HL-60 (cell line): ENCODE measurements around the gene CDH23.

Source experiments
- DNase-seq, 2 experiments: peaks; one replicate each; pipeline ENCODE4 v3.0.0-alpha.2; 2010 to 2020; ENCODE audit warnings: low read depth in 1 of 2, low spot score in 1 of 2
- H3K27ac ChIP-seq: fragments of 250-450 bp; sonication (Bioruptor Pico); replicated peaks from 2 replicates; pipeline ENCODE4 v1.5.1; 2020; ENCODE audit warnings: mild to moderate bottlenecking, moderate library complexity
- H3K27me3 ChIP-seq: fragments of 250-450 bp; sonication (Bioruptor Pico); 2 replicates; pipeline ENCODE4 v1.5.1; 2021; ENCODE audit warnings: mild to moderate bottlenecking, moderate library complexity; ENCODE audit not compliant: insufficient read depth, poor library complexity, severe bottlenecking
- H3K4me3 ChIP-seq: replicated peaks from 2 replicates; pipeline ENCODE4 v1.5.1; 2011; ENCODE audit warnings: mild to moderate bottlenecking, control low read depth, low read length; ENCODE audit not compliant: insufficient read depth
- GABPA ChIP-seq: IDR thresholded peaks from 2 replicates; pipeline ENCODE4 v1.6.1; 2012; ENCODE audit warnings: low read depth
- POLR2AphosphoS5 ChIP-seq: IDR thresholded peaks from 2 replicates; pipeline ENCODE4 v1.6.1; 2012; ENCODE audit warnings: low read depth
- SPI1 ChIP-seq: IDR thresholded peaks from 2 replicates; pipeline ENCODE4 v1.6.1; 2012; ENCODE audit warnings: low read depth, mild to moderate bottlenecking, borderline replicate concordance
- TF ChIP-seq, protein P1 (sequence below): IDR thresholded peaks from one replicate; pipeline ENCODE4 v1.5.1; 2011; ENCODE audit warnings: low read length, control low read depth, inconsistent platforms; ENCODE audit not compliant: insufficient read depth
- TF ChIP-seq, protein P2 (sequence below): IDR thresholded peaks from 2 replicates; pipeline ENCODE4 v1.6.1; 2012; ENCODE audit warnings: low read depth; ENCODE audit not compliant: insufficient replicate concordance

The CDH23 gene

DNA sequence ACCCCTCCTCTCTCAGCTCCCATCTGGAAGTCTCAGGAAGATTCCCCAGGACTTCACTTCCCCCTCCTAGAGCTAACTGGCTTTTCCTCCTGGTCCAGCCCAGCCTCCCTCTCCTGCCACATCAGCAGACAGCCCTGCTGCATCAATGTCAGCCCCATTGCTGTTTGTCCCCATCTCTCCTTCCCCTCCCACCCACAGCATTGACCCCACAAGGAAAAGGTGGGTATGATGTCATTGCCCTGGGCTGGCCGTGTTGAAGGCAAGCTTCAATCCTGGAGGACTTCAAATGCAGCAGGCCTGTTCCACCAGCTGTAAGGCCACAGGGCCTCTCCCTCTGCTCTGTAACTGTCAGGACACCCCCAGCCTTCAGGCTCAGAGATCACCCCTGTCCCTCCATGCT lies 256.3 kb downstream of the CDH23 start:
- DNase-seq: no peak
- H3K4me3 ChIP-seq: no peak overlapping the region
- no peak for TF ChIP-seq GABPA
- TF ChIP-seq, protein P1, sequence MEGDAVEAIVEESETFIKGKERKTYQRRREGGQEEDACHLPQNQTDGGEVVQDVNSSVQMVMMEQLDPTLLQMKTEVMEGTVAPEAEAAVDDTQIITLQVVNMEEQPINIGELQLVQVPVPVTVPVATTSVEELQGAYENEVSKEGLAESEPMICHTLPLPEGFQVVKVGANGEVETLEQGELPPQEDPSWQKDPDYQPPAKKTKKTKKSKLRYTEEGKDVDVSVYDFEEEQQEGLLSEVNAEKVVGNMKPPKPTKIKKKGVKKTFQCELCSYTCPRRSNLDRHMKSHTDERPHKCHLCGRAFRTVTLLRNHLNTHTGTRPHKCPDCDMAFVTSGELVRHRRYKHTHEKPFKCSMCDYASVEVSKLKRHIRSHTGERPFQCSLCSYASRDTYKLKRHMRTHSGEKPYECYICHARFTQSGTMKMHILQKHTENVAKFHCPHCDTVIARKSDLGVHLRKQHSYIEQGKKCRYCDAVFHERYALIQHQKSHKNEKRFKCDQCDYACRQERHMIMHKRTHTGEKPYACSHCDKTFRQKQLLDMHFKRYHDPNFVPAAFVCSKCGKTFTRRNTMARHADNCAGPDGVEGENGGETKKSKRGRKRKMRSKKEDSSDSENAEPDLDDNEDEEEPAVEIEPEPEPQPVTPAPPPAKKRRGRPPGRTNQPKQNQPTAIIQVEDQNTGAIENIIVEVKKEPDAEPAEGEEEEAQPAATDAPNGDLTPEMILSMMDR: no peak
- TF ChIP-seq POLR2AphosphoS5: no peak
- TF ChIP-seq SPI1: no peak
- TF ChIP-seq, protein P2, sequence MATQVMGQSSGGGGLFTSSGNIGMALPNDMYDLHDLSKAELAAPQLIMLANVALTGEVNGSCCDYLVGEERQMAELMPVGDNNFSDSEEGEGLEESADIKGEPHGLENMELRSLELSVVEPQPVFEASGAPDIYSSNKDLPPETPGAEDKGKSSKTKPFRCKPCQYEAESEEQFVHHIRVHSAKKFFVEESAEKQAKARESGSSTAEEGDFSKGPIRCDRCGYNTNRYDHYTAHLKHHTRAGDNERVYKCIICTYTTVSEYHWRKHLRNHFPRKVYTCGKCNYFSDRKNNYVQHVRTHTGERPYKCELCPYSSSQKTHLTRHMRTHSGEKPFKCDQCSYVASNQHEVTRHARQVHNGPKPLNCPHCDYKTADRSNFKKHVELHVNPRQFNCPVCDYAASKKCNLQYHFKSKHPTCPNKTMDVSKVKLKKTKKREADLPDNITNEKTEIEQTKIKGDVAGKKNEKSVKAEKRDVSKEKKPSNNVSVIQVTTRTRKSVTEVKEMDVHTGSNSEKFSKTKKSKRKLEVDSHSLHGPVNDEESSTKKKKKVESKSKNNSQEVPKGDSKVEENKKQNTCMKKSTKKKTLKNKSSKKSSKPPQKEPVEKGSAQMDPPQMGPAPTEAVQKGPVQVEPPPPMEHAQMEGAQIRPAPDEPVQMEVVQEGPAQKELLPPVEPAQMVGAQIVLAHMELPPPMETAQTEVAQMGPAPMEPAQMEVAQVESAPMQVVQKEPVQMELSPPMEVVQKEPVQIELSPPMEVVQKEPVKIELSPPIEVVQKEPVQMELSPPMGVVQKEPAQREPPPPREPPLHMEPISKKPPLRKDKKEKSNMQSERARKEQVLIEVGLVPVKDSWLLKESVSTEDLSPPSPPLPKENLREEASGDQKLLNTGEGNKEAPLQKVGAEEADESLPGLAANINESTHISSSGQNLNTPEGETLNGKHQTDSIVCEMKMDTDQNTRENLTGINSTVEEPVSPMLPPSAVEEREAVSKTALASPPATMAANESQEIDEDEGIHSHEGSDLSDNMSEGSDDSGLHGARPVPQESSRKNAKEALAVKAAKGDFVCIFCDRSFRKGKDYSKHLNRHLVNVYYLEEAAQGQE: no peak
- H3K27ac ChIP-seq: no peak overlapping the region
- no peaks in the 10 kb centered on the region for H3K27me3 ChIP-seq

DNA sequence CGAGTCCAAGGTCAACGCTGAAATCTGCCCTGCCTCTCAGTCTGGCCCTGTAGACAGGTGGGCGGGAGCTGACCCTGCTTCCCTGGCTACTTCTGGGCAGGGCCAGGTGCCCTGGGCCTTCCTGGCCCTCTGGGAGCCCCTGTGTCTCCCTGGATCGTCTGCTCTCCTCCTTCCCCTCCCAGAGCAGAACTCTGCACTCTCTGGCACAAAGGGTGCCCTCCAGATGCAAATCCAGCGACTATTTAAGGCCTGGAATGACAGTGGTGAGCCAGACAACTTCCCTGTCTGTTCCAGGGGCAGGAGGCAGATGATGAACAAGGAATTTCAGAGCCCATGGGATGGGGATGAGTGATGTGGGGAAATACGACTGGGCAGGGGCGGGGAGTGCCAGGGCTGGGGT lies 259.5 kb downstream of the CDH23 start:
- no peaks in the 10 kb centered on the region for H3K27me3 ChIP-seq
- no peak for DNase-seq
- H3K27ac ChIP-seq: no peak overlapping the region
- TF ChIP-seq POLR2AphosphoS5 (no peak), GABPA (no peak), SPI1 (no peak)
- TF ChIP-seq, protein P1: no peak
- TF ChIP-seq, protein P2: no peak
- H3K4me3 ChIP-seq: no peak overlapping the region

DNA sequence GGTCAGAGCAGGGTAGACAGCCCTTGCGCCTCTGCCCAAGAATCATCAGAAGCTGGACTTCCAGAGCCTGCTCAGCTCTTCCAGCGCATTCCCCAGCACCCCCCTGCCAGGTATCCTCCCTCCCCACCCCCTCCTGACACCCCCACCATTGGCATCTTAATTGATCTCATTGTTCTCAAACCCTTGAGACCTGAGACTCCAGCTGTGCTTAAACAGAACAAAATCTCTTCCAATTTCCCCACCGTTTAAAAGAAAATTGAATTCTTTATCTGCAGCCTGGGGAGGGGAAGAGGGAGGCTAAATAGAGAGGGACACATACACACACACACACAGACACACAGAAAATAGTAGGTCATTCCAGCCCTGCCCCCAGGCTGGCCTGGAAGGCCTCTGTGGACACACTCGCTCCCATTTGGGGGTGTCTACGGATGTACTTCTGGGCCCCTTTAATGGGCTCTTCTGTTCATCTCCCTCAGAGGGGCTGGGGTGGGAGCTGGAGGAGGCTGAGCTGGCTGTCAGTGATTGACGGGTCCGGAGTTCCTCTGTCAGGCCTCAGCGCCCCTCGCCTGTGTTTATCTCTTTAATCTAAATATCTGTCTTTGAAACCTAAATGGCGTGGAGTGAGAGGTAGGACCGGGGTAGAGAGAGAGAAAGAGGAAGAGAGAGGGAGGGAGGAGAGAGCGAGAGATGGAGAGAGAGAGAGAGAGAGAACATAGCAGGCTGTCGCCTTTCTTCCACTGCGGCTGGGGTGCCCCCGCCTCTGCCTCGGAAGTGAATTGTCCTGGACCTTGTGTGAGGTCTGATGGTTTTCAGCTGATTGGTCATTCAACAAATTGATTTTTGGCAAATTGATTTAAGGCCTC lies 261.1 kb downstream of the CDH23 start:
- TF ChIP-seq POLR2AphosphoS5: no peak
- H3K27me3 ChIP-seq: no peaks in the 10 kb centered on the region

DNA sequence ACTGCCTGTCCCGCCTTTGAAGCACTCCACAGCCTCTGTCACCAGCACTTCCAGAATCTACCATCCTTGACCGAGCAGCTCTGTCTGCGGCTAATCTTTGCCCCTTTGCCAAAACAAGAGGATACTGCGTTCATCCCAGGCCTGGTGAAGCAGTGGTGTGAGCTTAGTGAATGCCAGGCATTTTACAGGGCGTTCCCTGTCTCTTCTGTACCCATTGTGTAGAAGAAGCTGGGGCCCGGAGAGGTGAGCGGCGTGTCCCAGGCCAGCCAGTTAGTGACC lies 261.7 kb downstream of the CDH23 start:
- no peak for DNase-seq
- TF ChIP-seq SPI1 (no peak), POLR2AphosphoS5 (no peak), GABPA (no peak)
- TF ChIP-seq, protein P2: no peak
- TF ChIP-seq, protein P1: no peak
- Histone ChIP-seq H3K4me3 (no peak overlapping the region), H3K27me3 (no peaks in the 10 kb centered on the region), H3K27ac (no peak overlapping the region)

More for the DNA sequence above, 261.1 kb downstream of the CDH23 start:
- H3K27ac ChIP-seq: no peak overlapping the region
- H3K4me3 ChIP-seq: no peak overlapping the region
- DNase-seq: no peak
